MM.1S (cell line): ENCODE measurements around the gene SLC7A1.

Source experiments
- EZH2phosphoT487 ChIP-seq: fragments of 300-600 bp; sonication (generic); IDR thresholded peaks from 2 replicates; pipeline ENCODE4 v1.6.1; 2018; ENCODE audit warnings: antibody characterized with exemption, low read length
- TF ChIP-seq, protein P1 (sequence below): fragments of 300-600 bp; sonication (generic); IDR thresholded peaks from 2 replicates; pipeline ENCODE4 v1.5.1; 2016; ENCODE audit warnings: antibody characterized with exemption, low read length, mixed read lengths

DNA sequence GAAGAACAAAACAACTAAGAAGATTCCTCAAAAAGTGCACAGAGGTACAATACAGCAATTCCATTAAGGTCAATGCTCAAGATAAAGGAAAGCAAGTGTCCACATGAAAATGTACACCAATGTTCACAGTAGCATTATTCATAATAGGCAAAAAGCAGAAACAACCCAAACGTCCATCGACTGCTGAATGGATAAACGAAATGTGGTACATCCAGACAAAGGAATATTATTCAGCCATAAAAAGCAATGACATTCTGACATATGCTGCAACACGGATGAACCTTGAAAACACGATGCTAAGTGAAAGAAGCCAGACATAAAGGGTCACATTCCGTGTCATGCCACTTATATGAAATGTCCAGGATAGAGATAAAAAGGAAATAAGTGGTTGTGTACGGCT lies 29.3 kb downstream of the SLC7A1 start:
- no peak for TF ChIP-seq EZH2phosphoT487
- TF ChIP-seq, protein P1, sequence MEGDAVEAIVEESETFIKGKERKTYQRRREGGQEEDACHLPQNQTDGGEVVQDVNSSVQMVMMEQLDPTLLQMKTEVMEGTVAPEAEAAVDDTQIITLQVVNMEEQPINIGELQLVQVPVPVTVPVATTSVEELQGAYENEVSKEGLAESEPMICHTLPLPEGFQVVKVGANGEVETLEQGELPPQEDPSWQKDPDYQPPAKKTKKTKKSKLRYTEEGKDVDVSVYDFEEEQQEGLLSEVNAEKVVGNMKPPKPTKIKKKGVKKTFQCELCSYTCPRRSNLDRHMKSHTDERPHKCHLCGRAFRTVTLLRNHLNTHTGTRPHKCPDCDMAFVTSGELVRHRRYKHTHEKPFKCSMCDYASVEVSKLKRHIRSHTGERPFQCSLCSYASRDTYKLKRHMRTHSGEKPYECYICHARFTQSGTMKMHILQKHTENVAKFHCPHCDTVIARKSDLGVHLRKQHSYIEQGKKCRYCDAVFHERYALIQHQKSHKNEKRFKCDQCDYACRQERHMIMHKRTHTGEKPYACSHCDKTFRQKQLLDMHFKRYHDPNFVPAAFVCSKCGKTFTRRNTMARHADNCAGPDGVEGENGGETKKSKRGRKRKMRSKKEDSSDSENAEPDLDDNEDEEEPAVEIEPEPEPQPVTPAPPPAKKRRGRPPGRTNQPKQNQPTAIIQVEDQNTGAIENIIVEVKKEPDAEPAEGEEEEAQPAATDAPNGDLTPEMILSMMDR: no peak
